Activated CD4-positive, alpha-beta T cell treated with anti-CD3 and anti-CD28 coated beads, Interleukin-2, Interleukin-4, amounts not matched to agents 100 ng/mL and 50 ng/mL, durations not matched to agents 16 hours and 8 hours (primary cell): ENCODE data around the gene HSF2BP.
"Not testable (repeated sequence)": the region's sequence is repeated elsewhere in the genome, so short reads cannot be mapped to it uniquely, and the experiment has no call there.

Experiments used
- DNase-seq: peaks from one replicate; pipeline ENCODE4 v3.0.0-alpha.2; 2020; ENCODE audit warnings: low spot score

HSF2BP gene

GRCh38 chr21:43659136-43660000, at the start of gene HSF2BP, which contains the start of gene RRP1B:
TSS of gene HSF2BP (minus strand) at chr21:43659488. CDS start at chr21:43658096, 1,392 bp downstream.
TSS of gene RRP1B (plus strand) at chr21:43659560. CDS start at chr21:43659665, 105 bp downstream.
- DNase-seq, result peak; percentile 75

DNA sequence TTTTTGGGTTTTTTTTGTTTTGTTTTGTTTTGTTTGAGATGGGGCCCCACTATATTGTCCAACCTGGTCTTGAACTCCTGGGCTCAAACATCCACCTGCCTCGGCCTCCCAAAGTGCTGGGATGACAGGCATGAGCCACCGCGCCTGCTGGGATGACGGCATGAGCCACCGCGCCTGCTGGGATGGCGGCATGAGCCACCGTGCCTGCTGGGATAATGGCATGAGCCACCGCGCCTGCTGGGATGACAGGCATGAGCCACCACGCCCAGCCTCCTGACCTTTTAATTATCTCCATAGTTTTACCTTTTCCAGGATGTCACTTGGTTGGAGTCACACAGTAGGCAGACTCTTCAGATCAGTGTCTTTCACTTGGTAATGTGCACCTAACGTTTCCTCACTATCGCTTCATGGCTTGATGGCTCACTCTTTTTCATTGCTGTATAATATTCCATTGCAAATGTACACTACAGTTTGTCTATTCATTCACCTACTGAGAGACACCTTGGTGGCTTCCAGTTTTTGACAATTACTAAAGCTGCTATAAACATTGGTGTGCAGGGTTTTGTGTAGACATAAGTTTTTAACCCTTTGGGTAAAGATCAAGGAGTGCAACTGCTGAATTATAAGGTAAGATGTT, 49.6 kb upstream of the HSF2BP start:
- DNase-seq, result no peak

- DNase-seq, result no peak
Observed at GRCh38 chr21:43707462-43707861, 48.2 kb upstream of the HSF2BP start.

DNA sequence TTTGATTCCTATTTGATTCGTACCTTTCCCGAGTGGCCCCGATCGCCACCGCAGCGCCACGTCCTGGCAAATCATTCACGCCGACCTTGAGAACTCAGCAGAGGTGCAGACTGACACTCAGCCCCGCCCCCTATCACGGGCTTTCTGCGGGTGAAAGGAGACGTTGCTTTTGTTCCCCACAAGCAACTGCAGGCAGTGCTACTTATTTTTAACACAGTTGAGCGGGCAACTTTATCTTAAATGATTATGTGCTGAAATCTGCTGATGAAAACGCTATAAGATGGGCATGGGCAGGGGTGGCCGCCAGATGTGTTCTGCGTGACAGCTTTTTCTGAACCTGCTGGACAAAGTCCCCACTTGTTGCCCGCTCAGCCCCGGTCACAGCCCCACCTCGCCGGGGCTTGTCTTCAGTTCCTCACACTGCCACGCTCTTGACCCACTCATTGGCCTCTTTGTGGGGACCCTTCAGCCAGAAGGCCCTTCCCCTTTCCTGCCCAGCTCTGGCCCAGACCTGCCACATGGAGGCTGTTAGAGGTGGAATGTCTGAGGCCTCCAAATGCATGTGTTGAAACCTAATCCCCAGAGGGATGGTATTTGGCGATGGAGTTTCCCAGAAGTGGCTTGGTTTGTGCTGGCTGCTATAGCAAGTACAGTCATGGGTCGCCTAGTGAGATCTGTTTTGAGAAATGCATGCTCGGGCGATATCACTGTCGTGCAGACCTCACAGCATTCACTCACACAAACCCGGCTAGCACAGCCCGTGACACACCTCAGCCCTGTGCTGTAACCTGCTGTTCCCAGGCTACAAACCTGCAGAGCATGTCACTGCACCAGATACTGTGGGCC, 44.0 kb upstream of the HSF2BP start:
- DNase-seq, result no peak

- no peak for DNase-seq
Observed at GRCh38 chr21:43702785-43703034, 43.4 kb upstream of the HSF2BP start.

GRCh38 chr21:43701936-43702784, 42.9 kb upstream of the HSF2BP start:
- DNase-seq, result no peak

GRCh38 chr21:43699933-43700599, 40.8 kb upstream of the HSF2BP start:
- DNase-seq, result no peak

GRCh38 chr21:43699492-43699777, 40.1 kb upstream of the HSF2BP start:
- DNase-seq, result not testable (repeated sequence)

DNA sequence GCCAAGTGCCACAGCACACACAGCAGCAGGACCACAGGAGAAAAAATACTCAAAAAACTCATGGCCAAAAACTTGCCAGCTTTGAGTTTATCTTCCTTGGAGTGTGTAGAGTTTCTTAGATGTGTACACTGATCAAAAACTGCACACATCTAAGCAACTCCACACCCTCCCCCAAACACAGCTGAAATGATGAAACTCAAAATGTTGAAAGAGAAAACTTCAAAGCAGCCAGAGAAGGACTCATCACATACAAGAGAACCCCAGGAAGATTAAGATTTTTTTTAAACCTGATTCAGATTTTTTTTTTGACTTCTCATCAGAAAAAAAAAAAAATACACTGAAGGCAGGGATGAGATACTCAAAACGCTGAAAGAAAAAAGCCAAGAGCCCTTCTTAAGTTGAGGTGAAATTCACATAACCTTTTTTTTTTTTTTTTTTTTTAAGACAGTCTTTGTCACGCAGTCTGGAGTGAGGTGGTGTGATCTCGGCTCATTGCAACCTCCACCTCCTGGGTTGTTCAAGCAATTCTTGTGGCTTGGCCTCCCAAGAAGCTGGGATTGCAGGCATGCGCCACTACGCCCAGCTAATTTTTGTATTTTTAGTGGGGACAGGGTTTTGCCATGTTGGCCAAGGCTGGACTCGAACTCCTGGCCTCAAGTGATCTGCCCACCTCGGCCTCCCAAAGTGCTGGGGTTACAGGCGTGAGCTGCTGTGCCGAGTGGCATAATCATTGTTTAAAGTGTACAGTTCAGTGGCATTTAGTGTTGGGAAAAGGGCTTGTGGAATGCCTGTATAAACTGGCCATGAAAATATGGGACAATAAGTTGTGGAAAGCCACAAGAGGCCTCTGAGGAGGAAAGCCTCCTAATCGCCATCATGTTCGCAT, 38.7 kb upstream of the HSF2BP start:
- DNase-seq, result no peak

DNA sequence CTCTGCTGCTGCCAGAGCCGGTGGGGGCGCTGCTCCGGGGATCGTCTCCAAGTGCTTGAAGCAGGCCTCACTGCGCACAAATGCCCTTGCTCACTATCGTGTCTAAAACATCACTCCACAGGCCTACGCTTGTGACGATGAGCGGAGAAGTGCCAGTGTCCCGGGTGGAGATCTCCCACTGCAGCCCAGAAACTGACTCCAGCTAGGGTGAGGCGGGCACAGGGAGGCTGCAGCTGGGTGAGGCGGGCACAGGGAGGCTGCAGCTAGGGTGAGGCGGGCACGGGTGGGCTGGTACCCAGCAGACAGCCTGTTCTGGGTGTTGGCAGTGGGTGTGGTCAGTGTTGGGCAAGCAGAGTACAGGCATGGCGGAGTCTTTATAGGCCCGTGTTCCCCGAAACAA, 36.9 kb upstream of the HSF2BP start:
- DNase-seq, result no peak

DNA sequence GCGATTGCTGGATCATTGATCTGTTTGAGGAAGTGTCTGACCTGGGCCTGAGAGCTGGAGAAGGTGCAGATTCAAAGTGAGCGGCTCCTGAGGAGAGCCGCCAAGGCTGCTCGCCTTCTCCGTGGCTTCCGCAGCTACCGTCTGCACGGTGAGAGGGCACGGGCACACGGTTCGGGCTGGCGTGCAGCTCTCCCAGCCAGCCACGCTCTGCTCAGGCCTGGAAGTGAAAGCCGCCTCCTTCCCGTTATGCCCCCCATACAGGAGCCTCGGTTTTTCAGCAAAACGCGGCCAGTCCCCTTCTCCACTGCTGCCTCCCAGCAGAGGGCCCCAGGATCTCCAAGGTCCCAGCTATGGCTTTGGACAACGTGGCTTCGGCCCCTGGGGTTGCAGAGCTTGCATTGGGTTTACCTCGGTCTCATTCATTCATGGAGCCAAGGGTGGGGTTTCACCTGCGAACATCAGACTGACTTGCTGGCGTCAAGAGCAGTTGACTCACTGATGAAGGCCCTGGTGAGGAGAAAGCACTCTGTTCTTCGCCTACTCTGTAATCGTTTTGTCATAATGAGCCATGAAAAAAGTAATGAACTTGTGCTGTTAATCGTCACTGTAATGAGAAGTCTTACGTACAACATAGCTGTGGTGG, 35.3 kb upstream of the HSF2BP start:
- no peak for DNase-seq

DNA sequence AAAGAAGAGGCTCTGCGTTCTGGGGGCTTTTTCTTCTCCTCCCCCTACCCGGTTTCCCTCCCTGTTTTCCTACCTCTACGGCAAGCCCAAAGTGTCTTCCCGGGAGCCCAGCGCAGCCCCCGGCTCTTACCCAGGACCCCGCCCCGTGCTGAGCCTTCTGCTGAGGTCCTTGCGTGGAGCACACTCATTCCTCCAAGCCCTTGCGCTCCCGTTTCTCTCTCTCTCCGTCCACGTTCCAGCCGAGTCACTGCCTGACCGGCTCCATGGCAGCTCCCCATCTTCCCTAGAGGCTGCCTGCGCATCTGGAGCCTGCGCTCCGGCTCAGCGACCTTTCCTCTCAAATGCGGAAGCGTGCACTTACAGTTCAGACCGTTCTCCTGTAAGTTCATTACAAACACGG, 34.7 kb upstream of the HSF2BP start:
- DNase-seq, result no peak

DNA sequence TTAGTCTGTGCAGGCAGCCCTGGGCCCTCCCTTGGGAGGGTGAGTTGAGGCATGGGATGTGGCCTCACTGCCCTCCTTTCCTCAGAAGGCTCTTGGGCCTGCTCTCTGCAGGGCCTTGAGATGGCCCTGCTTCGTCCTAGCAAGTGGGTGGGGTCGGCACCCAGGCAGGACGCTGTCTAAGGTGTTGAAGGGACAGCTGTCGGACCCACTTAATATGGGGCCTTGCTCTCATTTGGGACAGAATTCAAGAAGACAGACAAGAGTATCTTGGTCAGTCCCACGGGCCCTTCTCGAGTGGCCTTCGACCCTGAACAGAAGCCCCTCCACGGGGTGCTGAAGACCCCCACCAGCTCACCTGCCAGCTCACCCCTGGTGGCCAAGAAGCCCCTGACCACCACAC, 33.7 kb upstream of the HSF2BP start:
- no peak for DNase-seq

- no peak for DNase-seq
Observed at GRCh38 chr21:43691801-43692200, 32.5 kb upstream of the HSF2BP start.

GRCh38 chr21:43691086-43691795, 32.0 kb upstream of the HSF2BP start:
- no peak for DNase-seq

- no peak for DNase-seq
Observed at GRCh38 chr21:43690346-43690745, 31.1 kb upstream of the HSF2BP start.

GRCh38 chr21:43689556-43690337, 30.5 kb upstream of the HSF2BP start:
- no peak for DNase-seq

- DNase-seq, result no peak
Observed at GRCh38 chr21:43688906-43689305, 29.6 kb upstream of the HSF2BP start.
